Neural progenitor cell (in vitro differentiated cells): ENCODE measurements around the gene TGFB1. TPM values are rescaled to one million over a fixed set of nuclear protein-coding genes. Genes with fewer than 3 reads are reported as not detected.

Experiments
- DNase-seq: peaks from one replicate; pipeline ENCODE4 v3.0.0-alpha.2; 2016; ENCODE audit warnings: low spot score
- H2AFZ ChIP-seq: fragments of 200-600 bp; sonication (generic); replicated peaks from 2 replicates; pipeline ENCODE4 v1.6.1; 2016; ENCODE audit warnings: antibody characterized with exemption
- H3F3A ChIP-seq: fragments of 200-600 bp; sonication (generic); 2 replicates; pipeline ENCODE4 v1.6.1; 2016; ENCODE audit warnings: antibody characterized with exemption, low read depth
- H3K27ac ChIP-seq: fragments of 200-600 bp; sonication (generic); 2 replicates; pipeline ENCODE4 v1.5.1; 2016; ENCODE audit warnings: mild to moderate bottlenecking
- H3K27me3 ChIP-seq: fragments of 200-600 bp; sonication (generic); 2 replicates; pipeline ENCODE4 v1.6.1; 2016; ENCODE audit warnings: mild to moderate bottlenecking, moderate library complexity
- H3K36me3 ChIP-seq: fragments of 200-600 bp; sonication (generic); 2 replicates; pipeline ENCODE4 v1.5.1; 2016
- H3K4me1 ChIP-seq: fragments of 200-600 bp; sonication (generic); 2 replicates; pipeline ENCODE4 v1.6.1; 2016; ENCODE audit warnings: mixed run types
- H3K4me2 ChIP-seq: fragments of 200-600 bp; sonication (generic); 2 replicates; pipeline ENCODE4 v1.6.1; 2016
- H3K4me3 ChIP-seq: fragments of 200-600 bp; sonication (generic); 2 replicates; pipeline ENCODE4 v1.5.1; 2016
- H3K79me2 ChIP-seq: fragments of 200-600 bp; sonication (generic); 2 replicates; pipeline ENCODE4 v1.6.1; 2016; ENCODE audit warnings: low read depth
- H3K9ac ChIP-seq: fragments of 200-600 bp; sonication (generic); 2 replicates; pipeline ENCODE4 v1.6.1; 2016
- H3K9me3 ChIP-seq: fragments of 200-600 bp; sonication (generic); 2 replicates; pipeline ENCODE4 v1.5.1; 2016; ENCODE audit warnings: low read depth
- H4K20me1 ChIP-seq: fragments of 200-600 bp; sonication (generic); 2 replicates; pipeline ENCODE4 v1.6.1; 2016; ENCODE audit warnings: low read depth
- H3K27ac Mint-ChIP-seq: 3 replicates; pipeline ENCODE4 v1.8.0; 2021; ENCODE audit warnings: mixed read lengths
- H3K27me3 Mint-ChIP-seq: 2 replicates; pipeline ENCODE4 v1.8.0; 2022; ENCODE audit warnings: low read depth, mild to moderate bottlenecking, inconsistent platforms, moderate library complexity, mixed read lengths; ENCODE audit not compliant: insufficient read depth
- H3K36me3 Mint-ChIP-seq: 3 replicates; pipeline ENCODE4 v1.8.0; 2021; ENCODE audit warnings: mixed read lengths
- H3K4me1 Mint-ChIP-seq: 3 replicates; pipeline ENCODE4 v1.8.0; 2021; ENCODE audit warnings: mixed read lengths
- H3K4me3 Mint-ChIP-seq: 3 replicates; pipeline ENCODE4 v1.8.0; 2021; ENCODE audit warnings: mild to moderate bottlenecking, moderate library complexity, mixed read lengths
- H3K9me3 Mint-ChIP-seq: 3 replicates; pipeline ENCODE4 v1.8.0; 2020; ENCODE audit warnings: mixed read lengths
- EZH2 ChIP-seq: fragments of 200-600 bp; sonication (generic); IDR thresholded peaks from 2 replicates; pipeline ENCODE4 v1.6.1; 2017; ENCODE audit warnings: antibody characterized with exemption, mild to moderate bottlenecking, moderate library complexity
- EZH2phosphoT487 ChIP-seq: fragments of 200-600 bp; sonication (generic); IDR thresholded peaks from 2 replicates; pipeline ENCODE4 v1.6.1; 2017; ENCODE audit warnings: antibody characterized with exemption
- total RNA-seq: library from RNA; depleted of rRNA; stranded (reverse); fragments of >200 nt; gene quantifications from 2 replicates; pipeline ENCODE4 v1.2.3, GENCODE V29; 2015; ENCODE audit warnings: low replicate concordance
- TF ChIP-seq, protein P1 (sequence below): fragments of 200-600 bp; sonication (generic); IDR thresholded peaks from 2 replicates; pipeline ENCODE4 v1.5.1; 2017; ENCODE audit warnings: antibody characterized with exemption, mild to moderate bottlenecking

Gene TGFB1
- total RNA-seq, 1 donor from 2014 or later: 0.65 TPM

DNA sequence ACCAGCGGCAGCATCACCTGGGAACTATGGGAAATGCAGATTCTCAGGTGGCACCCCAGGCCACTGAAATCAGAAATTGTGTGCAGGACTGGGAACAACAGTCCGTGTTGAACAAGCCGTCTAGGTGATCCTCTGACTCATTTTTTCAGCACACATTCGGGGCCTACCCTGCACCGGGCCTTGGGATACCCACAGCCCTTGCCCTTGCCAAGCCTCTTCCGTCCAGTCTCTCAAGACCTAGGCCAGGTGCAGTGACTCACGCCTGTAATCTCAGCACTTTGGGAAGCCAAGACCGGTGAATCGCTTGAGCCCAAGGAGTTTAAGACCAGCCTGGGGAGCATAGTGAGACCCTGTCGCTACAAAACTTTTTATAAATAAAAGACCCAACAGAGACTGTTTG is 18.3 kb downstream of the TGFB1 start:
- H3K79me2 ChIP-seq: no peaks in the 10 kb centered on the region
- H3K27ac ChIP-seq: no peak overlapping the region
- no peak overlapping the region for H3K4me3 ChIP-seq
- H3K4me1 ChIP-seq: no peaks in the 10 kb centered on the region
- H3F3A ChIP-seq: no peaks in the 10 kb centered on the region
- H3K9ac ChIP-seq: no peak overlapping the region
- no peaks in the 10 kb centered on the region for H3K4me1 Mint-ChIP-seq
- H3K36me3 Mint-ChIP-seq: no peaks in the 10 kb centered on the region
- no peaks in the 10 kb centered on the region for H3K36me3 ChIP-seq
- no peak overlapping the region for H3K4me2 ChIP-seq
- H2AFZ ChIP-seq: no peak overlapping the region
- H3K27me3 ChIP-seq: no peaks in the 10 kb centered on the region
- no peaks in the 10 kb centered on the region for H3K9me3 Mint-ChIP-seq
- DNase-seq: no peak
- H3K27ac Mint-ChIP-seq: peak overlapping the region; percentile 29
- H3K27me3 Mint-ChIP-seq: peaks cover 4% of the 10 kb centered on the region
- no peaks in the 10 kb centered on the region for H4K20me1 ChIP-seq
- no peaks in the 10 kb centered on the region for H3K9me3 ChIP-seq
- TF ChIP-seq EZH2 (no peak), EZH2phosphoT487 (no peak)
- TF ChIP-seq, protein P1, sequence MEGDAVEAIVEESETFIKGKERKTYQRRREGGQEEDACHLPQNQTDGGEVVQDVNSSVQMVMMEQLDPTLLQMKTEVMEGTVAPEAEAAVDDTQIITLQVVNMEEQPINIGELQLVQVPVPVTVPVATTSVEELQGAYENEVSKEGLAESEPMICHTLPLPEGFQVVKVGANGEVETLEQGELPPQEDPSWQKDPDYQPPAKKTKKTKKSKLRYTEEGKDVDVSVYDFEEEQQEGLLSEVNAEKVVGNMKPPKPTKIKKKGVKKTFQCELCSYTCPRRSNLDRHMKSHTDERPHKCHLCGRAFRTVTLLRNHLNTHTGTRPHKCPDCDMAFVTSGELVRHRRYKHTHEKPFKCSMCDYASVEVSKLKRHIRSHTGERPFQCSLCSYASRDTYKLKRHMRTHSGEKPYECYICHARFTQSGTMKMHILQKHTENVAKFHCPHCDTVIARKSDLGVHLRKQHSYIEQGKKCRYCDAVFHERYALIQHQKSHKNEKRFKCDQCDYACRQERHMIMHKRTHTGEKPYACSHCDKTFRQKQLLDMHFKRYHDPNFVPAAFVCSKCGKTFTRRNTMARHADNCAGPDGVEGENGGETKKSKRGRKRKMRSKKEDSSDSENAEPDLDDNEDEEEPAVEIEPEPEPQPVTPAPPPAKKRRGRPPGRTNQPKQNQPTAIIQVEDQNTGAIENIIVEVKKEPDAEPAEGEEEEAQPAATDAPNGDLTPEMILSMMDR: no peak
- H3K4me3 Mint-ChIP-seq: no peak overlapping the region

DNA sequence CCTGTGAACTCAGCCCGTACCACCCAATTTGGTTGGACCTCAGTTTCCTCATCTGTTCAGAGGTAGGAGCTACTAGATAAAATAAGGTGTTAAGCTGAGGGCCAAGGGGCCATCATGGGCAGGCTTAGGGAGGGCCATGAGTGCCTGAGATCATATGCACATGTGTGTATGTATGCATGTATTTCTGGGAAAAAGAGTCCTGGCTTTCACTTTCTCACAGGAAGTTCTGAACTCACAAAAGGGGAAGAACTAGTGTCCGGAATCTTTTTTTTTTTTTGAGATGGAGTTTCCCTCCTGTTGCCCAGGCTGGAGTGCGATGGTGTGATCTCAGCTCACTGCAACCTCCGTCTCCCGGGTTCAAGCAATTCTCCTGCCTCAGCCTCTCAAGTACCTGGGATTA is 18.9 kb downstream of the TGFB1 start:
- H3K9me3 ChIP-seq: no peaks in the 10 kb centered on the region
- no peaks in the 10 kb centered on the region for H3K4me1 ChIP-seq
- TF ChIP-seq EZH2phosphoT487: no peak
- TF ChIP-seq, protein P1: no peak
- TF ChIP-seq EZH2: no peak
- DNase-seq: no peak
- Mint-ChIP-seq H3K27me3 (peaks cover 4% of the 10 kb centered on the region), H3K27ac (no peak overlapping the region), H3K36me3 (no peaks in the 10 kb centered on the region), H3K4me1 (no peaks in the 10 kb centered on the region), H3K9me3 (no peaks in the 10 kb centered on the region), H3K4me3 (no peak overlapping the region)
- no peaks in the 10 kb centered on the region for H3F3A ChIP-seq
- no peak overlapping the region for H3K27ac ChIP-seq
- H3K27me3 ChIP-seq: no peaks in the 10 kb centered on the region
- no peaks in the 10 kb centered on the region for H3K36me3 ChIP-seq
- no peak overlapping the region for H3K4me2 ChIP-seq
- no peak overlapping the region for H2AFZ ChIP-seq
- H3K9ac ChIP-seq: no peak overlapping the region
- no peak overlapping the region for H3K4me3 ChIP-seq
- H4K20me1 ChIP-seq: no peaks in the 10 kb centered on the region
- H3K79me2 ChIP-seq: no peaks in the 10 kb centered on the region

DNA sequence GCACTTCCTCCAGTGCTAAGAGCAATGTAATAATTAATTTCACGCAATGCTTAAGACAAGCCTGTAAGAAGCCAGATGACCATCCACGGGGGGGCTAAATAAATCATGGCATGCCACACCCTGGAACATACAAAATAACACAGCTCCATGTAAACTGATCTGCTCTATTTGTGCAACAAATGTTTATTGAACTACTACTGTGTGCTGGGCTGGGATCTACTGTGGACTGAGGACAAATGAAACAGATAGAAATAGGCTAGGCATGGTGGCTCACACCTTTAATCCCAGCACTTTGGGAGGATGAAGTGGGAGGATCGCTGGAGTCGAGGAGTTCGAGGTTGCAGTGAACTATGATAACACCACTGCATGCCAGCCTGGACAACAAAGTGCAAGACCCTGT is 21.3 kb downstream of the TGFB1 start:
- no peak overlapping the region for H3K4me3 Mint-ChIP-seq

More for the DNA sequence above, 21.3 kb downstream of the TGFB1 start:
- H4K20me1 ChIP-seq: no peaks in the 10 kb centered on the region
- peaks cover 8% of the 10 kb centered on the region for H3K27me3 Mint-ChIP-seq
- H3K4me1 Mint-ChIP-seq: peaks cover 7% of the 10 kb centered on the region
- H3K79me2 ChIP-seq: no peaks in the 10 kb centered on the region
- H3K4me2 ChIP-seq: no peak overlapping the region
- H2AFZ ChIP-seq: no peak overlapping the region
- no peak overlapping the region for H3K27ac Mint-ChIP-seq
- no peaks in the 10 kb centered on the region for H3K4me1 ChIP-seq
- TF ChIP-seq, protein P1: no peak
- TF ChIP-seq EZH2 (no peak), EZH2phosphoT487 (no peak)
- no peaks in the 10 kb centered on the region for H3F3A ChIP-seq
- H3K27ac ChIP-seq: no peak overlapping the region
- no peak for DNase-seq
- H3K9me3 ChIP-seq: no peaks in the 10 kb centered on the region
- no peaks in the 10 kb centered on the region for H3K36me3 Mint-ChIP-seq
- H3K9ac ChIP-seq: no peak overlapping the region
- H3K4me3 ChIP-seq: no peak overlapping the region
- H3K27me3 ChIP-seq: no peaks in the 10 kb centered on the region
- H3K9me3 Mint-ChIP-seq: no peaks in the 10 kb centered on the region
- no peaks in the 10 kb centered on the region for H3K36me3 ChIP-seq
